K562 (cell line): ENCODE results near the gene GPALPP1. TPM values are rescaled to one million over a fixed set of nuclear protein-coding genes. Genes with fewer than 3 reads are reported as not detected.

Source experiments
- ARID1B ChIP-seq: fragments of 450-650 bp; IDR thresholded peaks from 2 replicates; pipeline ENCODE4 v1.6.1; 2016; ENCODE audit warnings: antibody characterized with exemption, mild to moderate bottlenecking, inconsistent platforms
- ATF2 ChIP-seq: sonication (generic); formaldehyde crosslinking; IDR thresholded peaks from 2 replicates; pipeline ENCODE4 v1.8.1; 2022; ENCODE audit warnings: missing genetic modification reagents
- ILF3 ChIP-seq: fragments of 450-650 bp; IDR thresholded peaks from 2 replicates; pipeline ENCODE4 v1.6.1; 2018; ENCODE audit warnings: antibody characterized with exemption, mild to moderate bottlenecking, moderate library complexity, borderline replicate concordance
- KDM5B ChIP-seq: fragments of 200-600 bp; sonication (generic); IDR thresholded peaks from 2 replicates; pipeline ENCODE4 v1.6.1; 2012; ENCODE audit warnings: low read depth, mild to moderate bottlenecking, moderate library complexity, low read length, control low read depth, inconsistent platforms; ENCODE audit not compliant: insufficient replicate concordance
- PHF20 ChIP-seq: fragments of 450-650 bp; IDR thresholded peaks from 2 replicates; pipeline ENCODE4 v1.6.1; 2018; ENCODE audit not compliant: partially characterized antibody
- PHTF2 ChIP-seq: fragments of 250-450 bp; sonication (Bioruptor Pico); IDR thresholded peaks from 2 replicates; pipeline ENCODE4 v1.5.0; 2021; ENCODE audit warnings: mild to moderate bottlenecking
- PTBP1 ChIP-seq: fragments of 200-400 bp; formaldehyde crosslinking; IDR thresholded peaks from 2 replicates; pipeline ENCODE4 v1.6.1; 2017; ENCODE audit warnings: low read depth, low read length
- SMAD1 ChIP-seq: fragments of 150-350 bp; IDR thresholded peaks from 2 replicates; pipeline ENCODE4 v1.6.1; 2014; ENCODE audit warnings: low read length, low read depth; ENCODE audit not compliant: partially characterized antibody
- TFAP4 ChIP-seq: sonication (generic); formaldehyde crosslinking; IDR thresholded peaks from 2 replicates; pipeline ENCODE4 v1.8.0; 2022; ENCODE audit warnings: missing genetic modification reagents, mild to moderate bottlenecking, moderate library complexity, borderline replicate concordance
- ZBTB40 ChIP-seq, 2 experiments: fragments of 450-650 bp in 1 of 2; sonication (generic) in 1 of 2; formaldehyde crosslinking in 1 of 2; IDR thresholded peaks; 2 replicates each; pipeline versions ENCODE4 v1.7.1 to v1.9.0; 2016 to 2022; ENCODE audit warnings: inconsistent platforms in 1 of 2, mild to moderate bottlenecking in 1 of 2, missing genetic modification reagents in 1 of 2
- polyA plus RNA-seq, 8 experiments: library from polyadenylated mRNA; depleted of rRNA in 4 of 8; stranded (reverse) in 5 of 8; unstranded in 3 of 8; fragments of >200 nt; fragmentation: Nextera tagmentation in 2 of 8; fragmentation: Illumina TruSeq in 1 of 8; extraction: Ambion mirVana in 2 of 8; extraction: Trizol in 1 of 8; gene quantifications; 2 replicates each; pipeline versions ENCODE4 v1.2.1 to v1.2.3, GENCODE V29; 2011 to 2014; ENCODE audit warnings: inconsistent platforms in 1 of 8, missing spikeins in 1 of 8
- total RNA-seq, 7 experiments: library from RNA; depleted of rRNA in 6 of 7; stranded (reverse); fragments of >200 nt in 6 of 7; fragmentation: Illumina TruSeq in 2 of 7; extraction: Trizol in 2 of 7; gene quantifications; 2 replicates each; pipeline versions ENCODE4 v1.2.1 to v1.2.3, GENCODE V29; 2011 to 2021; ENCODE audit warnings: low replicate concordance in 1 of 7

Gene GPALPP1
- total and polyA plus RNA-seq, 9 of the 15 experiments (the other 6 are each of a cell fraction or from before 2014, with no cell fraction given), result 8.1 to 22.3 (median 18.5) TPM

GRCh38 chr13:45046445-45046844 lies 57.1 kb downstream of the GPALPP1 start (continued):
- TF ChIP-seq ZBTB40 (IDR thresholded peaks at IDR 0.05) (no peak), ZBTB40 (CRISPR knock-in tag; IDR thresholded peaks at IDR 0.05) (no peak), PHF20 (no peak), TFAP4 (no peak), ATF2 (CRISPR knock-in tag) (no peak), ILF3 (no peak), SMAD1 (no peak), PHTF2 (CRISPR knock-in tag) (no peak), KDM5B (no peak), PTBP1 (no peak), ARID1B (no peak)
